ENCODE measurements around the gene RSRC1. TPM values are rescaled to one million over a fixed set of nuclear protein-coding genes. Genes with fewer than 3 reads are reported as not detected.

RSRC1 gene
- total and polyA plus RNA-seq, 10 donors: 7.2 to 56.5 (median 33.1) TPM

- Histone ChIP-seq H3K27me3 (replicated peaks in 1 of 7) (no peaks in the 10 kb centered on the region), H3K27ac (no peak overlapping the region), H3K4me3 (no peak overlapping the region), H3K36me3 (no peaks in the 10 kb centered on the region), H3K4me1 (no peaks in the 10 kb centered on the region), H3K9me3 (peaks cover 0 to 6% (median 0%) of the 10 kb centered on the region in 8 donors)
- TF ChIP-seq POLR2A (IDR thresholded peaks at IDR 0.05): no peak
- TF ChIP-seq, protein P1, sequence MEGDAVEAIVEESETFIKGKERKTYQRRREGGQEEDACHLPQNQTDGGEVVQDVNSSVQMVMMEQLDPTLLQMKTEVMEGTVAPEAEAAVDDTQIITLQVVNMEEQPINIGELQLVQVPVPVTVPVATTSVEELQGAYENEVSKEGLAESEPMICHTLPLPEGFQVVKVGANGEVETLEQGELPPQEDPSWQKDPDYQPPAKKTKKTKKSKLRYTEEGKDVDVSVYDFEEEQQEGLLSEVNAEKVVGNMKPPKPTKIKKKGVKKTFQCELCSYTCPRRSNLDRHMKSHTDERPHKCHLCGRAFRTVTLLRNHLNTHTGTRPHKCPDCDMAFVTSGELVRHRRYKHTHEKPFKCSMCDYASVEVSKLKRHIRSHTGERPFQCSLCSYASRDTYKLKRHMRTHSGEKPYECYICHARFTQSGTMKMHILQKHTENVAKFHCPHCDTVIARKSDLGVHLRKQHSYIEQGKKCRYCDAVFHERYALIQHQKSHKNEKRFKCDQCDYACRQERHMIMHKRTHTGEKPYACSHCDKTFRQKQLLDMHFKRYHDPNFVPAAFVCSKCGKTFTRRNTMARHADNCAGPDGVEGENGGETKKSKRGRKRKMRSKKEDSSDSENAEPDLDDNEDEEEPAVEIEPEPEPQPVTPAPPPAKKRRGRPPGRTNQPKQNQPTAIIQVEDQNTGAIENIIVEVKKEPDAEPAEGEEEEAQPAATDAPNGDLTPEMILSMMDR (IDR thresholded peaks at IDR 0.05 in 8 of 11, conservative IDR thresholded peaks at IDR 0.05 in 3 of 11): no peak
- no peak for TF ChIP-seq POLR2AphosphoS5 (IDR thresholded peaks at IDR 0.05)
- 91 to 96% (median 95%) methylated on average over 4 of the region's 4 CpGs for WGBS, 5 donors
- DNase-seq: no peak
- intact Hi-C loops (cut with DNase I; ENCODE audit: low total_unique reads): no loop called here
These were observed 412.6 kb downstream of the RSRC1 start for GRCh38 chr3:158522221-158523136.

- no peak overlapping the region for H3K27ac ChIP-seq
- no peak for DNase-seq
- no peak overlapping the region for H3K4me3 ChIP-seq
- no peak for TF ChIP-seq POLR2AphosphoS5 (IDR thresholded peaks at IDR 0.05)
- TF ChIP-seq POLR2A (IDR thresholded peaks at IDR 0.05): no peak
- TF ChIP-seq, protein P1 (IDR thresholded peaks at IDR 0.05 in 8 of 11, conservative IDR thresholded peaks at IDR 0.05 in 3 of 11): no peak
- H3K36me3 ChIP-seq: no peaks in the 10 kb centered on the region
- no peaks in the 10 kb centered on the region for H3K4me1 ChIP-seq
- WGBS, 5 donors: 89 to 98% (median 93%) methylated on average over 7 of the region's 7 CpGs
- no peaks in the 10 kb centered on the region for H3K27me3 ChIP-seq (replicated peaks in 1 of 7)
- intact Hi-C loops (cut with DNase I; ENCODE audit: low total_unique reads): no loop called here
- peaks cover 0 to 6% (median 0%) of the 10 kb centered on the region in 8 donors for H3K9me3 ChIP-seq
These were observed 418.3 kb downstream of the RSRC1 start for GRCh38 chr3:158528076-158528674.

DNA sequence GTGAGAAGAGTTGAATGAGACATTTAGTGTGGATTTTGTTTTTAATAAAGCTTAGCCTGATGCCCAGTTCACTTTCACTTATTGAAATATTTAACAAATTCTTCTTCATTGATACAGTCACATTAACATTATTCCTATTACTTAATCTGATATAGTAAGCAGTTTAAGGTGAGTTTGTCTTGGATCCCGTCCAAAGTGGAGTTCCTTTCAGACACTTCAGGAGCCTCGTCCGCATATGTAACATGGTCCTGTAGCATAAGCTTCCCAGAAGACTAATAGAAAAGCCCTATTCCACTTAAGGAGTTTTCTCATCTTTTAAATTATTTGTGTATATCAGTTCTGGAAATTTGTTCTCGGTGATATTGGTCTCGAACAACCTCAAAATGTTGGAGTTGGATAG is 421.4 kb downstream of the RSRC1 start:
- no peaks in the 10 kb centered on the region for H3K36me3 ChIP-seq
- TF ChIP-seq, protein P1 (IDR thresholded peaks at IDR 0.05 in 8 of 11, conservative IDR thresholded peaks at IDR 0.05 in 3 of 11): no peak
- intact Hi-C loops (cut with DNase I; ENCODE audit: low total_unique reads): no loop called here
- H3K27ac ChIP-seq: no peak overlapping the region
- no peak overlapping the region for H3K4me3 ChIP-seq
- 90 to 93% (median 91%) methylated on average over 5 of the region's 5 CpGs for WGBS, 5 donors
- H3K4me1 ChIP-seq: no peaks in the 10 kb centered on the region
- no peaks in the 10 kb centered on the region for H3K9me3 ChIP-seq
- no peaks in the 10 kb centered on the region for H3K27me3 ChIP-seq (replicated peaks in 1 of 7)
- no peak for DNase-seq

DNA sequence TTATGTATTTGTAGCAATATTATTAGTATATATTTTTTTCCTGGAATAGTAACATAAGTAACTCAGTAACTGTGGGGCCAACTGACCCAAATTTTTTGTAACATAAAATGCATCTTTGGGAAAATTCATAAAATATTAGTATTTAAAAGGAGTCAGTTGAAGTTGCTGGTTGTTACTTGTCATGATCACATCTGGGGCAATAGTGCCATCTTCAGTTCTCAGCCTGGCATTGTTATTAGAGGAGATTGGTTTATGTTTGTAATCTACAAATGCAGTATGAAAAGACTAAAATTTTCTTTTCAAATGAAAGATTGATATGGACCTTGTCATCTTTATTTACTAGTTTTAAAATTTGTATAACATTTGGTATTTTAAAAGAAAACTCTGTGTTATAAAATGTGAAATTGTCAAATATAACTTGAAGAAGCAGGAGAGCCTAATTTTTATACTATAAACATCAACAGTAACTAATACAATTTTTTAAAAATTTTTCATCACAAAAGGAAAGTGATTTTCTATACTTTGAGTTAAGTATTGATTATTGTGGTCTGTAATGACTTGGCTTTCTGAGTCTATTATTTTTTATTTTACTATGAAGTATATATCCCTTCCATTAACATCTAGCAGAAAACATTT is 422.3 kb downstream of the RSRC1 start:
- H3K4me1 ChIP-seq: no peaks in the 10 kb centered on the region
- no peak overlapping the region for H3K27ac ChIP-seq
- H3K27me3 ChIP-seq (replicated peaks in 1 of 7): no peaks in the 10 kb centered on the region
- H3K4me3 ChIP-seq: no peak overlapping the region
- TF ChIP-seq POLR2A (IDR thresholded peaks at IDR 0.05) (no peak), POLR2AphosphoS5 (IDR thresholded peaks at IDR 0.05) (no peak)
- TF ChIP-seq, protein P1 (IDR thresholded peaks at IDR 0.05 in 8 of 11, conservative IDR thresholded peaks at IDR 0.05 in 3 of 11): peak in 1 of 11 experiments; percentile 23
- no peak for DNase-seq
- no peaks in the 10 kb centered on the region for H3K36me3 ChIP-seq
- intact Hi-C loops (cut with DNase I; ENCODE audit: low total_unique reads): no loop called here
- H3K9me3 ChIP-seq: no peaks in the 10 kb centered on the region

All from spleen (tissue), 11 donors.